ENCODE measurements around the gene MYL9. TPM values are rescaled to one million over a fixed set of nuclear protein-coding genes. Genes with fewer than 3 reads are reported as not detected.

Gene MYL9
- total RNA-seq, 1 experiment from 2014 or later: 13.3 TPM

- no peak for DNase-seq
- H3K27me3 ChIP-seq (ENCODE audit: insufficient read depth, low read depth): no peaks in the 10 kb centered on the region
- H3K79me2 ChIP-seq (ENCODE audit: low read depth): no peaks in the 10 kb centered on the region
- H3K4me1 ChIP-seq (replicated peaks; ENCODE audit: insufficient read depth): no peaks in the 10 kb centered on the region
- H3F3A ChIP-seq (ENCODE audit: insufficient read depth, low read depth): peaks cover 8% of the 10 kb centered on the region; the same call in 1 of the 2 replicates
- H3K36me3 ChIP-seq (ENCODE audit: low read depth): no peaks in the 10 kb centered on the region
- H2AFZ ChIP-seq: no peak overlapping the region
- TF ChIP-seq CTCF (conservative IDR thresholded peaks at IDR 0.05) (no peak), EZH2 (IDR thresholded peaks at IDR 0.05; ENCODE audit: low read depth) (no peak)
- intact Hi-C loops (cut with micrococcal nuclease; ENCODE audit: unreplicated experiment): no loop called here
- H3K27ac ChIP-seq: no peak overlapping the region
- no peak overlapping the region for H3K4me3 ChIP-seq
- no peaks in the 10 kb centered on the region for H4K20me1 ChIP-seq (ENCODE audit: insufficient read depth)
- no peak overlapping the region for H3K4me2 ChIP-seq
- H3K9me2 ChIP-seq (ENCODE audit: insufficient read depth): no peaks in the 10 kb centered on the region
- ChIA-PET CTCF (no interaction called here), POLR2A (ENCODE audit: unreplicated experiment) (no interaction called here)
- no TSS peak for BruUV-seq (replicated peaks)
- peaks cover 8% of the 10 kb centered on the region; the same call in 1 of the 2 replicates for H3K9me3 ChIP-seq (ENCODE audit: insufficient read depth, low read depth)
Observed at GRCh38 chr20:36593347-36593929, 52.1 kb downstream of the MYL9 start.

DNA sequence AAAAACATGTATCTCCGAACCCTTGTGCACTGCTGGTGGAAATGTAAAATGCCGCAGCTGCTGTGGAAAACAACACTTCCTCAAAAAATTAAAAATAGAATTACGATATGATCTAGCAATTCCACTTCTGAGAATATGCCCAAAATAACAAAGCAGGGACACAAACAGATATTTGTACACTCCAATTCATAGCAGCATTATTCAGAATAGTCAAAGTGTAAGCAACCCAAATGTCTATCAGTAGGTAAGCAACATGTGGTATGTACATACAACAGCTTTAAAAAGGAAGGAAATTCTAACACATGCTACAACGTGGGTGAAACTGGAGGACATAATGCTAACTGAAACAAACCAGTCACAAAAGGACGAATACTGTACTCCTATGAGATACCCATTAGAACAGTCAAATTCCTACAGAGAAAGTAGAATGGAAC, 58.6 kb downstream of the MYL9 start:
- BruUV-seq (replicated peaks): no TSS peak
- no peak overlapping the region for H3K27ac ChIP-seq
- H3K36me3 ChIP-seq (ENCODE audit: low read depth): no peaks in the 10 kb centered on the region
- no peaks in the 10 kb centered on the region for H4K20me1 ChIP-seq (ENCODE audit: insufficient read depth)
- TF ChIP-seq CTCF (conservative IDR thresholded peaks at IDR 0.05): no peak
- TF ChIP-seq EZH2 (IDR thresholded peaks at IDR 0.05; ENCODE audit: low read depth): no peak
- no peak overlapping the region for H3K4me2 ChIP-seq
- POLR2A ChIA-PET (ENCODE audit: unreplicated experiment): no interaction called here
- H3F3A ChIP-seq (ENCODE audit: insufficient read depth, low read depth): peaks cover 13% of the 10 kb centered on the region; the same call in 1 of the 2 replicates
- H3K9me3 ChIP-seq (ENCODE audit: insufficient read depth, low read depth): no peaks in the 10 kb centered on the region
- DNase-seq: no peak
- no peaks in the 10 kb centered on the region for H3K79me2 ChIP-seq (ENCODE audit: low read depth)
- no peak overlapping the region for H3K4me3 ChIP-seq
- intact Hi-C loops (cut with micrococcal nuclease; ENCODE audit: unreplicated experiment): no loop called here
- CTCF ChIA-PET: interaction anchor here (0.6 kb wide), 1 partner anchor 25 kb away, joined by 12 read pairs; no protein-coding TSS in a partner anchor
- 0 out of 2 replicates have a peak, but pooled peaks cover 6% of the 10 kb centered on the region for H3K4me1 ChIP-seq (replicated peaks; ENCODE audit: insufficient read depth)
- H2AFZ ChIP-seq: no peak overlapping the region
- no peaks in the 10 kb centered on the region for H3K27me3 ChIP-seq (ENCODE audit: insufficient read depth, low read depth)
- no peaks in the 10 kb centered on the region for H3K9me2 ChIP-seq (ENCODE audit: insufficient read depth)

Other genes starting within 250 kb of the MYL9 start
- gene DLGAP4, start 235.2 kb upstream of the MYL9 start, total RNA-seq (2021): 62.6 and 63.0 TPM in 2 replicates
- 15.7 and 18.3 TPM in 2 replicates for gene TGIF2, start 32.1 kb downstream of the MYL9 start, total RNA-seq (2021)
- gene RAB5IF, start 64.3 kb downstream of the MYL9 start, total RNA-seq (2021): 220 and 303 TPM in 2 replicates
- gene SLA2, start 104.7 kb downstream of the MYL9 start, total RNA-seq (2021): not detected in 2 replicates
- gene NDRG3, start 204.6 kb downstream of the MYL9 start, total RNA-seq (2021): 40.7 and 55.6 TPM in 2 replicates
- 29.2 and 32.4 TPM in 2 replicates for gene DSN1, start 232.2 kb downstream of the MYL9 start, total RNA-seq (2021)